ENCODE results near the gene SYT7.

SYT7 gene

GRCh38 chr11:61580271-61580888 lies 496 bp downstream of the SYT7 start:
- no peak for DNase-seq (ENCODE audit: low read depth)

GRCh38 chr11:61579676-61580270 lies 1.1 kb downstream of the SYT7 start:
- no peak for DNase-seq (ENCODE audit: low read depth)

GRCh38 chr11:61578819-61579675 lies 1.8 kb downstream of the SYT7 start:
- DNase-seq (ENCODE audit: low read depth): no peak

GRCh38 chr11:61577383-61578118 lies 3.3 kb downstream of the SYT7 start:
- DNase-seq (ENCODE audit: low read depth): no peak

GRCh38 chr11:61575886-61576861 lies 4.7 kb downstream of the SYT7 start:
- DNase-seq (ENCODE audit: low read depth): no peak

GRCh38 chr11:61574611-61575010 lies 6.3 kb downstream of the SYT7 start:
- no peak for DNase-seq (ENCODE audit: low read depth)

GRCh38 chr11:61572913-61573312 lies 8.0 kb downstream of the SYT7 start:
- DNase-seq (ENCODE audit: low read depth): no peak

- no peak for DNase-seq (ENCODE audit: low read depth)
Measured at GRCh38 chr11:61571869-61572268, 9.0 kb downstream of the SYT7 start.

- no peak for DNase-seq (ENCODE audit: low read depth)
Measured at GRCh38 chr11:61571337-61571736, 9.5 kb downstream of the SYT7 start.

GRCh38 chr11:61569701-61570100 lies 11.2 kb downstream of the SYT7 start:
- DNase-seq (ENCODE audit: low read depth): no peak

GRCh38 chr11:61569018-61569417 lies 11.9 kb downstream of the SYT7 start:
- DNase-seq (ENCODE audit: low read depth): no peak

GRCh38 chr11:61567286-61568061 lies 13.4 kb downstream of the SYT7 start:
- DNase-seq (ENCODE audit: low read depth): no peak

GRCh38 chr11:61564936-61565696 lies 15.8 kb downstream of the SYT7 start:
- DNase-seq (ENCODE audit: low read depth): no peak

- DNase-seq (ENCODE audit: low read depth): no peak
Measured at GRCh38 chr11:61560751-61561150, 20.1 kb downstream of the SYT7 start.

- no peak for DNase-seq (ENCODE audit: low read depth)
Measured at GRCh38 chr11:61556621-61557020, 24.3 kb downstream of the SYT7 start.

GRCh38 chr11:61555978-61556377 lies 24.9 kb downstream of the SYT7 start:
- no peak for DNase-seq (ENCODE audit: low read depth)

GRCh38 chr11:61555051-61555969 lies 25.6 kb downstream of the SYT7 start:
- no peak for DNase-seq (ENCODE audit: low read depth)

GRCh38 chr11:61554172-61554988 lies 26.5 kb downstream of the SYT7 start:
- peak; percentile 8 for DNase-seq (ENCODE audit: low read depth)

All from stimulated activated CD8-positive, alpha-beta memory T cell treated with anti-CD3 and anti-CD28 coated beads, Interleukin-12 subunit alpha, Interleukin-12 subunit beta, amount 100 ng/mL, for 4 hours (primary cell).